Activated naive CD4-positive, alpha-beta T cell treated with anti-CD3 and anti-CD28 coated beads, Interleukin-2, amount 50 U/mL, for 72 hours (primary cell): ENCODE measurements around the gene PTPN18. TPM values are rescaled to one million over a fixed set of nuclear protein-coding genes. Genes with fewer than 3 reads are reported as not detected.

ENCODE experiments used
- ATAC-seq, 2 donors: fragments of 150-1000 bp; cut with Tn5 transposase; 2 replicates each; pipeline ENCODE4 v1.10.0; 2021; ENCODE audit warnings: mild to moderate bottlenecking in 2 of 2, moderate library complexity in 2 of 2
- DNase-seq, 2 donors: peaks; one replicate each; pipeline ENCODE4 v3.0.0; 2021 to 2022; ENCODE audit warnings: low spot score in 2 of 2
- H3K27ac Mint-ChIP-seq, 2 donors: one replicate each; pipeline ENCODE4 v1.8.0; 2022; ENCODE audit warnings: mild to moderate bottlenecking in 2 of 2, mixed read lengths in 2 of 2
- H3K36me3 Mint-ChIP-seq, 2 donors: one replicate each; pipeline ENCODE4 v1.8.0; 2022; ENCODE audit warnings: mixed read lengths in 2 of 2
- H3K9me3 Mint-ChIP-seq, 2 donors: one replicate each; pipeline ENCODE4 v1.8.0; 2022; ENCODE audit warnings: mixed read lengths in 2 of 2
- total RNA-seq, 2 donors: library from RNA; stranded (reverse); gene quantifications; one replicate each; pipeline ENCODE4 v1.2.3, GENCODE V29; 2022

PTPN18 gene
- total RNA-seq, 2 donors from 2014 or later: 28.3 to 62.1 TPM

- Mint-ChIP-seq H3K27ac (peak overlapping the region; percentile 93 to 97), H3K36me3 (peaks cover 28 to 60% of the 10 kb centered on the region in 2 donors), H3K9me3 (peaks cover 0 to 6% of the 10 kb centered on the region in 2 donors)
- peak; percentile 69 to 79 for ATAC-seq
- DNase-seq: peak; percentile 81 to 86
Observed at GRCh38 chr2:130372055-130372832, 16.4 kb downstream of the PTPN18 start.

DNA sequence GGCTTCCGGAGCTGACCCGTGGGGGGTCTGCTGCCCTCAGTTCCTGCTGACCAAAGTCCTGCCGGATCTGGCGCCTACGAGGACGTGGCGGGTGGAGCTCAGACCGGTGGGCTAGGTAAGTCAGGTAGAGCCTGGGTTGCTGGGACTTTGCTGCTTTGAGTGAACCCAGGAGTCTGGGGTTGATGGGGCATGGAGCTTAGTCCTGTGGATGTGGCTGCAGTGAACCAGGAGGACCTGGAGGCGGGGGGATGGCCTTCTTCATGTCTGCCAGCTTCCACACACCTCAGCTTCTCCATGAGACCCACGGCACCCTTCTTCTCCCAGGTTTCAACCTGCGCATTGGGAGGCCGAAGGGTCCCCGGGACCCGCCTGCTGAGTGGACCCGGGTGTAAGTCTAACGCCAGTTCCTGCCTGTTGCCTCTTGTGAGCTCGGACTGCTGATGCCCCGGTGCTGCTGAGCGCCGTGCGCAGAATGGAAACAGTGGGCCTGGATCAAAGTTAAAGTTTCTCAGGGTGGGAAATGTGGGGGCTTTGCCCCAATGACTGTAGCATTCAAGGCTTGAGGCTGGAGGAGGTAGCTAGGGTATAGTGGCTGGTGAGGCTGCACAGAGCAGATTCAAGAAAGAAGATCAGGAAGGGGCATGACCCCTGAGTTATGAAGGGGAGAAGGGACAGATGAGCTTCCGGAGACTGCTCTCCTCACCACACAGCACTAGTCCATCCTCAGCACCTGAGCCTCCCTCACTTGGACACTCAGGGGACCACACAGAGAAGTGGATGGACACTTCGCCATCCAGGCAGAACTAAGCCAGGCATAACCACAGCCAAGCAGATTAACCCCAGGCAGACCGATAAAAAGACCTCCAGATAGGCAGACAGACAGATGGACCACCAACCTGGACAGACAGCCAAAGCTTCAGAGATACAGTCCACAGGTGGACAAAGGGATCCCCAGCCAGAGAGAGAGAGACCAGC is 17.3 kb downstream of the PTPN18 start:
- peak in 1 of 2 donors; percentile 1 for ATAC-seq
- Mint-ChIP-seq H3K27ac (peak overlapping the region; percentile 73 to 93), H3K36me3 (peaks cover 28 to 65% of the 10 kb centered on the region in 2 donors), H3K9me3 (peaks cover 0 to 6% of the 10 kb centered on the region in 2 donors)
- no peak for DNase-seq

GRCh38 chr2:130373808-130374365 is 18.0 kb downstream of the PTPN18 start:
- ATAC-seq: no peak
- peaks cover 28 to 65% of the 10 kb centered on the region in 2 donors for H3K36me3 Mint-ChIP-seq
- H3K27ac Mint-ChIP-seq: peak overlapping the region in 1 of 2 donors; percentile 93
- H3K9me3 Mint-ChIP-seq: peaks cover 0 to 6% of the 10 kb centered on the region in 2 donors
- no peak for DNase-seq

DNA sequence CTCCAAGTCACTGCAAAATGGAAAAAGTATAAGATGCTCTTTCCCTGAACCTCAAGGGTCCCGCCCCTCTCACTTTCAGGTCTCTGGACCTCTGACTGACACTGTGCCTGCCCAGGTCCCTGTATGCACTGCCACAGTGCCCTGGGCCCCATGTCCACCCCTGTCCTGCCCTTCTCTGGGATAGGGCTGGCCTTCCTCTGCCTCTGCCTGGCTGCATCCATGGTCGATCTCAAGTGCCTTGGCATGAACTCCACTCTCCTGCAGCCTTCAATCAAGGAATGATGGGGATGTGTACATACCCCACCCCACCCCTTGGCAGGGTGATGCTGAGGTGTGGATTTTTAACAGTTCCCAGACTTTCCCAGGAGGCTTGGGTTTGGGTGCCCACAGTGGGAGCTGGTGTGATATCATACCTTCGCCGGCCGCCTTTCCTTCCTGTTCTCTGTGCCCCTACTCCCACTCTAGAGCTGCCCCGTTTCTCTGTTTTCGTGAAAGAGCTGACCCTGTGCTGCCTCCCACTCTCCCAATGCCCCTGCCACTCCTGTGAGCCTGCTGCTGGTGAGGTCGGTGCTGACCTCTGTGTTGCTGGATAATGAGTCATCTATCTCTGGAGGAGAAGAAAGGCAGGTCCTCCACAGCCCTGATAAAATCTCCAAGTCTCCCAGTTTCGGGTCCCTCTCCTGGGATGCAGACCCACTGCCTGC is 18.9 kb downstream of the PTPN18 start:
- H3K36me3 Mint-ChIP-seq: peaks cover 28 to 64% of the 10 kb centered on the region in 2 donors
- H3K27ac Mint-ChIP-seq: peak overlapping the region in 1 of 2 donors; percentile 93
- ATAC-seq: no peak
- DNase-seq: no peak
- H3K9me3 Mint-ChIP-seq: peaks cover 0 to 6% of the 10 kb centered on the region in 2 donors

DNA sequence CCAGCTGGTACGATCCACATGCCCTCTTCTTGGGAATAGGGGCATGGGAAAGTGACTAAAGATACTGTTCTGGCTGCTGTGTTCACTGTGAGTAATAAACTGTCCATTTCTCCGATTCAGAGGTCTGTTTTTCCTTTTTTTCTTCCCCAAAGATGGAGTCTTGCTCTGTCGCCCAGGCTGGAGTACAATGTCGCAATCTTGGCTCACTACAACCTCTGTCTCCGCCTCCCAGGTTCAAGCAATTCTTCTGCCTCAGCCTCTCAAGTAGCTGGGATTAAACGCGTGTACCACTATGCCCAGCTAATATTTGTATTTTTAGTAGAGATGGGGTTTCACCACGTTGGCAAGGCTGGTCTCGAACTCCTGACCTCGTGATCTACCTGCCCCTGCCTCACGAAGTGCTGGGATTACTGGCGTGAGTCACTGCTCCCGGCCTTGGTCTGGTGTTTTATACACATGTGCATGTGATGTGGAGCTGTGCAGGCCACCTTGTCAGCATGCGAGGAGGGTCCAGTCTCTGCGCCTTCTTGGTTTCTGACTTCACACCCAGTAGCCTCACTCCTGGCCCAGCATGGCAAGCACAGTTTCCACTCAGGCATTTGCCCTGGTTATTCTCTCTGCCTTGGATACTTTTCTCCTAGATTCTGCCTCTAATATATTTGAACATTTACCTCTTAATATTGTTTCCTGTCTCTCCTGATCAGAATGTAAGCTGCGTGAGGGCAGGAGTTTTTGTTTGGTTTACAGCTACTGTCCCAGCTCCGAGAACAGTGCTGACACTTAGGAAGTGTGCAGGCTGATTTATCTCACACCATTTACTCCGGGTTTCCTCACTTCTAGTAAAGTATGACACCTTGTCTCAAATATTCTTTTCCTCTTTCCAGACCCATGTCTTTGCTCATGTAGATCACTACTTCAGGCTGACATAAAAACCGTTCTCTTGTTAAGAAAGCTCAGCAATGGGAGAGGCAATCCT is 19.7 kb downstream of the PTPN18 start:
- Mint-ChIP-seq H3K27ac (peak overlapping the region; percentile 63 to 93), H3K36me3 (peaks cover 30 to 60% of the 10 kb centered on the region in 2 donors), H3K9me3 (peaks cover 0 to 6% of the 10 kb centered on the region in 2 donors)
- DNase-seq (no peak), ATAC-seq (no peak)

DNA sequence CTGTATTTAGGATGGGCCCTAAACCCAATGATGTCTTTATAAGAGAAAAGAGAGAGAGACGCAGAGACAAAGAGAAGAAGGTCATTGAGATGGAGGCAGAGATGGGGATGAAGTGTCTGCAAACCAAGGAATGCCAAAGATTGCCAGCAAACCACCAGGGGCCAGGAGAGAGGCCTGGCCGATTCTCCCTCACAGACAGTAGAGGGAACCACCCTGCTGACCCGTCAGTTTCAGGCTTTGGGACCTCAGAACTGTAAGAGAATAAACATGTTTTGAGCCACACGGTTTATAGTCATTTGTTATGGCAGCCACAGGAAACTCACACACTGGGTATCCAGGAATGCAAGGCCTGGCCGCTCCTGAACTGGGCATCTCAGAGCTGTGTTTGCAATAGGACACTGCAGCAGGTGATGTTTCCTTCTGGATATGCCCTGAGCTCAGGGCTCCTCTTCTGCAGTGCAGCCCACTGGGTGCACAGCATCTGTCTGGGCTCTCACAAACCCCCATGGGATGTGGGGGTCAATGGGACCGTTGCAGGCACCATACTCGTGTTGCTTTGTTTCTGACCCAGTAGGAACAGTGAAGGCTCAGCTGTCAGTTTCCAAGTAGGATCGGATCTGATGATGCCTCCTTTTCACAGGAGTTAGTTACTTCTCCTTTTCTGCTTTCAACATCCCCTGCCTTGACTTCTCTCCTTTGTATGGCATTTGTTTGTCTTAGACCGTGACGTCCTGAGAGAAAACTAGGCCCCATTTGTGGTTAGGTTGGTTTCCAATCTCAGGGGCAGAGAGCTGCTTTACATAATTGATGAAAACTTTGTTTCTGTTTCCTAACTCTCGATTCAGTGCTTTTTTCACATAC is 20.8 kb downstream of the PTPN18 start:
- peaks cover 23 to 50% of the 10 kb centered on the region in 2 donors for H3K36me3 Mint-ChIP-seq
- ATAC-seq (no peak), DNase-seq (no peak)
- peak overlapping the region in 1 of 2 donors; percentile 63 for H3K27ac Mint-ChIP-seq
- H3K9me3 Mint-ChIP-seq: peaks cover 0 to 6% of the 10 kb centered on the region in 2 donors

DNA sequence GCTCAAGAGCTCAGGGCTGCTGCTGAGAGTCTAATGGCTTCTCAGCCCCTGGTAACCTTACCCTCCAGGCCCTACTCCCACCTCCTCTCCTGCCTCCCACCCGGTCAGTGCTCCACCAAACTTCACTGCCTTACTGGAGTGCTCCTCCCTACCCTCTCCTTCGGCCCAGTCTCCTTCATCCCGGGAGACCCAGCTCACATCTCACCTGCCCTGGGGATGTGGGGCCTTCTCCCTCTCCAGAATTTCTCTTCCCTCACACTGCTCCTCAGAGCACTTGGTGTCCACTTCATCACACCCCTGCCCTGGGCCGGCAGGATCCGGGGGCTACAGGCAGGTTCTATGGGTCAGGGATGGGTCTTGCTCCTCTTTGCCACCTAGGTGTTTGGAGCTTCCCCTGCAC is 21.6 kb downstream of the PTPN18 start:
- Mint-ChIP-seq H3K9me3 (peaks cover 0 to 6% of the 10 kb centered on the region in 2 donors), H3K27ac (peak overlapping the region in 1 of 2 donors; percentile 94), H3K36me3 (peaks cover 20 to 46% of the 10 kb centered on the region in 2 donors)
- DNase-seq: no peak
- ATAC-seq: no peak

- DNase-seq (no peak), ATAC-seq (no peak)
- Mint-ChIP-seq H3K9me3 (peaks cover 0 to 6% of the 10 kb centered on the region in 2 donors), H3K36me3 (peaks cover 20 to 49% of the 10 kb centered on the region in 2 donors), H3K27ac (no peak overlapping the region)
Observed at GRCh38 chr2:130378206-130378897, 22.5 kb downstream of the PTPN18 start.

DNA sequence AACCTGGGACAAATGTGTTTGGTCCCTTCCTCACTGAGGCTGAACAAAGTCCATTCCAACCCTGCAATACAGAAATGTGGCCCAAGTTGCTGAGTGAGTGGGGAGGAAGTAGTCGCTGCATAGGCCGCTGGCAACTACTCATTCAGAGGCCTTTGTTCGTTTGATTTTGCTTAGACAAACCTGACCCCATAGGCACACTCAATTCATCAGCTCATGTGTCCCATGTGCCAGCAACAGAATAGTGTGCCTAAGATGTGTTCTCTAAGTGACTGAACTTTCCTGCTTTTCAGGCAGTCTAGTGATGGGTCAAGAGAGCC is 23.0 kb downstream of the PTPN18 start:
- Mint-ChIP-seq H3K36me3 (peaks cover 20 to 46% of the 10 kb centered on the region in 2 donors), H3K9me3 (peaks cover 0 to 6% of the 10 kb centered on the region in 2 donors), H3K27ac (no peak overlapping the region)
- ATAC-seq: no peak
- DNase-seq: no peak

- H3K27ac Mint-ChIP-seq: peak overlapping the region; percentile 55 to 62
- peaks cover 0 to 6% of the 10 kb centered on the region in 2 donors for H3K9me3 Mint-ChIP-seq
- ATAC-seq: peak; percentile 61 to 85
- H3K36me3 Mint-ChIP-seq: peaks cover 14 to 31% of the 10 kb centered on the region in 2 donors
- DNase-seq: no peak
Observed at GRCh38 chr2:130380096-130380934, 24.5 kb downstream of the PTPN18 start.

DNA sequence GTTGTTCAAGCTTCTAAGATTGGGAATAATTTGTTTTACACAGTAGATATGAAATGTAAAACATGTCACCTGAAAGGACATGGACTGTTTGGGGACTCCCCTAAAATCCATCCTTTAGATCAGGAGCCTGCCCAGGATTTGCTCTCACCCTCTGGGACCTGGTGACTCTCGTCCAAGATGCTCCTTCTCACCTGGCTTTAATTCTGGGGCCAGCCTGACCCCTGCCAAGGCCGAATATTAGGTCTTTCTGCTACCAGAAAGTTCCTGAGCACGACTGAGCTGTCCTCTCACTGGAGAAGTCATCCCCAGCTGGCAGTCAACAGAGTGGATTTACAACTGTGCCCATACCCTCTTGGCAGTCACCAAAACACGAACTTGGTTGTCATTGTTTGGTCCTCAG is 25.3 kb downstream of the PTPN18 start:
- Mint-ChIP-seq H3K27ac (no peak overlapping the region), H3K36me3 (peaks cover 9 to 23% of the 10 kb centered on the region in 2 donors), H3K9me3 (peaks cover 0 to under 1% of the 10 kb centered on the region in 2 donors)
- ATAC-seq: no peak
- DNase-seq: no peak

DNA sequence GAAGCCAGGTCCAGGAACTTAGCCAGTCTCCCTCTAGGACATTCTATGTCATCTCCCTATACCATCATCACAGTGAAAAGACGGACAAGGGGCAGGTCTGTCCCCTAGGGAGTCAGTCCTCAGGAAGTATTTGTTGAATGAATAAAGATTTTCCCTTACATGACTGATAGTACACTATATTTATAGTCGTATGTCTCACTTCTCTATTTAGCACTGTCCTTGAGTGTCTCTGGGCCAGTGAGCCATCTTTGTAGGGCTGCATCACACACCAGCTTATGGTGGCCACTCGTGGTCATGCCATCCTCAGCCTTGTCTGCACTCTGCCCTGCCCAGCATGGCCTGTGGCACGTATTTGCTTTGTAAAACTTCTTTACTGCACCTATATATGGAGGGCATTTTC is 25.8 kb downstream of the PTPN18 start:
- ATAC-seq (no peak), DNase-seq (no peak)
- Mint-ChIP-seq H3K27ac (no peak overlapping the region), H3K36me3 (peaks cover 8 to 19% of the 10 kb centered on the region in 2 donors), H3K9me3 (no peaks in the 10 kb centered on the region)

DNA sequence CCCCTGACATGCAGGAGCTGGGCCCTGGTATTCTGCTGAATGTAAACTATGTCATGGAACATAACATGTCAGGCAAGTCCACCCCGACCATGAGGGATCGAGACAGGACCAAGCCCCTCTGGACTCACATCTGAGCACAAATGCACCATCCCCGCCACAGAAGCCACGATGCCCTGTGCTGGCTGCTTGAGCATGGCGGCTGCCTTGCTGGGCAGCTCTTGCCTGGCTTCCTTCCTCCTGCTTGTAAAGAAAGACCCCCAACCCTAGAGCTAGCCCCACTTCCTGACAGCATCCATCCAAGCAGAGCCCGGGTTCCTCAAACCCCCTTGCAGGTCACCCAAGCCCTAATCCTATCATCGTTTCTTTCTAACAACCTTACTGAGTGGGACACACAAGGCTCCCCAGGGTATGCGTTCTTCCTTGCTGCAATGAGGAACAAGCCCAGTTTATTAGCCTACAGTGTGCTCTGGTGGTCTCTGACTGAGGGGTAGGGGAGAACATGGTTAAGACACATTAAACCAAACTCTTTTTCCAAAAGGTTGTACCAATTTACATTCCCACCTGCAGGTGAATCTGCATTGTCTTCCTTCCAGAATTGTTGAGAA is 26.6 kb downstream of the PTPN18 start:
- Mint-ChIP-seq H3K36me3 (peaks cover 8 to 19% of the 10 kb centered on the region in 2 donors), H3K9me3 (no peaks in the 10 kb centered on the region), H3K27ac (no peak overlapping the region)
- DNase-seq (no peak), ATAC-seq (no peak)
